ENCODE data around the gene PCSK6.

The PCSK6 gene

DNA sequence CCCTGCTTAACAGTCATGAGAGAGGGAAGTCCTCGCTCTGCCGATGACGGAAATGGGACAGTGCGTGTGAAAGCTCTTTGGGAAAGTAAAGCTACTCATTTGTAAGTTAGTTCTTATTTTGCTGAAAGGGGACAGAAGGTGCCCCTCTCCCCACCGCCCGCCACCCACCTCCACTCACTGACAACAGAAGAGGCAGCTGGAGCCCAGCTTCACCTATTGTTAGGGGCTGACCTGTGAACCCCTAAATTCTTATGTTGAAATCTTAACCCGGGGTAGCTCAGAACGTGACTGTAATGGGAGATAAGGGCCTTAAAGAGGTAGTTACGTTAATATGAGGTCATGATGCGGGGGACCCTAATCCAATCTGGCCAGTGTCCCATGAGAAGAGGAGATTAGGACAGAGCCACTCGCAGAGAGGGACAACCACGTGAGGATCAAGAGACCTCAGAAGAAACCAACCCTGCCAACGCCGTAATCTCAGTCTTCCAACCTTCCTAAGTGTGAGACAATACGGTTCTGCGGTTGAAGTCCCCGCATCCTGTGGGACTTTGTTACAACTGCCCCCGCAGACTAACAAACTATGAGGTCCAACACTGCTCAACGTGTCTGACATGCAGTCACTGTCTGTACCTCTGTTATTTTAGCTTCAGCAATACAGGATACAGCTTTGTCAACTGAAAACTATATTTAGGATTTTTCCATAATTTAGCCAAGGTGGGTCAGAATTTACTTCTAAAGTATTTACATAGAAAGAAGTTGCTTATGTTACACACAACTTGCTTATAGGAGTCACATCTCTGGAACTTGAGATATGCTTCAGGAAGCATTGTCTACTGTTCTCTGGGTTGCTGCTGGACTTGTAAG, 51.7 kb downstream of the PCSK6 start:
- Mint-ChIP-seq H3K36me3 (ENCODE audit: low read depth) (no peaks in the 10 kb centered on the region), H3K9me3 (no peaks in the 10 kb centered on the region), H3K27me3 (peaks cover 6% of the 10 kb centered on the region), H3K4me3 (no peak overlapping the region), H3K4me1 (ENCODE audit: low read depth) (peaks cover 4% of the 10 kb centered on the region), H3K27ac (no peak overlapping the region)
- DNase-seq: no peak

DNA sequence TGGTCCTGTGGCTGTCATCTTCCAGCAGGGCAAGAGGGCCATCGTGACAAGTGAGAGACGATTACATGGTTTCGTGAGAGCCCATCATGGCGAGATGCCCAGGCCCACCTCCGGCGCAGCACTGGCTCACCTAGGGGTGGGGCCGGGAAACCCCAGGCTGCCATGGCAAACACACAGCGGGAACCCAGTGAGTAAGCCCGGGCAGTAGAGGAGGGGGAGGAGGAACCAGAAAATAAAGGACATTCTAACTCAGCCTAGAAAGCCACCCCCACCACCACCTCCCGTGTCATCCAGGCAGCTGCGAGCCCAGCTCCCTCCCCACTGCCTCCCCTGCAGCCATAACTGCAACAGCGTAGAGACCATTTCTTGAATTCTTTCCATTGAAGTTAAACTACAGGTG, 52.3 kb downstream of the PCSK6 start:
- Mint-ChIP-seq H3K27me3 (peaks cover 6% of the 10 kb centered on the region), H3K4me1 (ENCODE audit: low read depth) (peaks cover 4% of the 10 kb centered on the region), H3K9me3 (no peaks in the 10 kb centered on the region), H3K27ac (no peak overlapping the region), H3K36me3 (ENCODE audit: low read depth) (no peaks in the 10 kb centered on the region), H3K4me3 (no peak overlapping the region)
- no peak for DNase-seq

DNA sequence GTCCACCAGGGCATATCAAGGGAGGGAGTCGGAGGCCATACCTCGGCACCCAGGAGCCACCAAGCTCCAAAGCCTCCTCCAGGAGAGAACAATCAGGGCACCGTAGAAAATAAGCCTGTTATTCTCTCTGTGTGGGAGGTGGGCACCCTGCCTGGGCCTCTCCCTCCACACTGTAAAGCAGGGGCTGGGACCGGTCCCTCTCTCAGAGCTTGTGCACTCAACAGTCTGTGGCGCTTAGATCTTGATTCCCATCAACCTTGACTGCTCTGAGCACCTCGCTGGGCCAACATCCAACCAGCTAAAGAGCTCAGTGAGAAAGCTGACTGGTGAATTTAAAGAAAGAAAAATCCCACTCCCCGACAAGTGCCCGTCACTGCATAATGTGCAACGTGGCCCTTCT, 53.0 kb downstream of the PCSK6 start:
- no peak overlapping the region for H3K27ac Mint-ChIP-seq
- H3K4me3 Mint-ChIP-seq: no peak overlapping the region
- peaks cover 2% of the 10 kb centered on the region for H3K4me1 Mint-ChIP-seq (ENCODE audit: low read depth)
- no peak for DNase-seq
- no peaks in the 10 kb centered on the region for H3K36me3 Mint-ChIP-seq (ENCODE audit: low read depth)
- H3K27me3 Mint-ChIP-seq: peaks cover 9% of the 10 kb centered on the region
- H3K9me3 Mint-ChIP-seq: no peaks in the 10 kb centered on the region

DNA sequence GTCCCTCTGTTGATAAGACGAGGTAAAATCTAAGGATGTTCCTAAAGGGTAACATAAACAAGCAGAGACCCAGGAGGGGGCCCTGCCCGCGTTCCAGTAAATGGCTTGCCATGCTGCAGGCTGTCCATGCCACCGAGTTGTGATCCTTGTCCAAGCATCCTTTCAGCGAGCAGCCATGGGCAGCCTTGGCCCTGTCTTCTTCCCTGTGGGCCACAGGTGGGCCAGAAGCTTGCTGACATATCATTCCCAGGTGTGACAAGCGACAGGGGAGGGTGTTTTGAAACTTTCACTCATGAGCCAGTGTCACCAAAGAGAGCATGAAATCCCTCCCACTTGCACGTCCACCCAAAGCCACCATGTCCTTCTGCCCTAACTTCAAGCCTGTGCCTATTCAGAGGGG, 53.7 kb downstream of the PCSK6 start:
- no peak overlapping the region for H3K27ac Mint-ChIP-seq
- H3K4me3 Mint-ChIP-seq: no peak overlapping the region
- H3K4me1 Mint-ChIP-seq (ENCODE audit: low read depth): no peaks in the 10 kb centered on the region
- H3K36me3 Mint-ChIP-seq (ENCODE audit: low read depth): no peaks in the 10 kb centered on the region
- DNase-seq: no peak
- H3K9me3 Mint-ChIP-seq: no peaks in the 10 kb centered on the region
- peaks cover 14% of the 10 kb centered on the region for H3K27me3 Mint-ChIP-seq

DNA sequence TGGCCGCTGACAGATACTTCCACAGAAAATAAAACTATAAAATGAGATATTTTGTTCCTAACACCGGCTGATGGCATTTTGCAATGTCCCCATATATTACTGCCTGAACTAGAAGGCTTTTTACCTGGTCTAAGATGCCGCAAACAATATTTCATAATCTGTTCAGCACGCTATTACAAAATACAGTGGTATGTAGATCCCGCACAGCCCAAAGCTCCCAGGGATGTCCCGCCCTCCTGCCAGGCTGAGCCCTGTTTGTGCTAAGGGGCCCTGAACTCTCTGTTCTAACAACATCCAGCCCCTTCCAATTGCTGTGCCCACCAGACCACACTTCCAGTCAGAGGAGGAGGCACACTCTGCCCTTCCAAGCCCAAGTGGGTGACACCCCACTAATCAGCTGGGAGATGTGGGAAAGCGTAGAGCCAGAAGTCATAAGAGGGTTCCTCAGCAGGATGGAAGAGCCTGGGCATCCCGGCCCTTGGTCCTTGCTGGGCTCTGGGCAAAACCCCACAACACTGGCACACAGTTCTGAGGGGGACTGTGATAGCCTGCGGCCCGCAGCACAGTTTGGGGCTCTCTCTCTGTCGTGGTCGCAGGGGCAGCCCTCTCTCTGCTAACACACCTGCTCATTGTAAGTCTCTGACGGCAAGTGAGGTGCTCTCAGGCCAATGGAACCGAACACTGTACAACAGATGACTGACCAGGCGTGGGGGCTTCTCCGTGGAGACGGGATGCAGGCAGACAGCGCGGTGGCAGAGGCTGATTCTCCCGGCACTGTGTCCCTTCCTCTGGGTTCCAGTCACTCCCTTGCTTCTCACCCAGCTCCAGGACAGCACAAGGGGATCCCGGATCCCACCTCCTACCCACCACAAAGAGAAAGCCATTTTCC, 55.2 kb downstream of the PCSK6 start:
- Mint-ChIP-seq H3K9me3 (no peaks in the 10 kb centered on the region), H3K4me1 (ENCODE audit: low read depth) (no peaks in the 10 kb centered on the region), H3K27me3 (peaks cover 14% of the 10 kb centered on the region), H3K27ac (no peak overlapping the region), H3K36me3 (ENCODE audit: low read depth) (no peaks in the 10 kb centered on the region), H3K4me3 (no peak overlapping the region)
- DNase-seq: no peak

DNA sequence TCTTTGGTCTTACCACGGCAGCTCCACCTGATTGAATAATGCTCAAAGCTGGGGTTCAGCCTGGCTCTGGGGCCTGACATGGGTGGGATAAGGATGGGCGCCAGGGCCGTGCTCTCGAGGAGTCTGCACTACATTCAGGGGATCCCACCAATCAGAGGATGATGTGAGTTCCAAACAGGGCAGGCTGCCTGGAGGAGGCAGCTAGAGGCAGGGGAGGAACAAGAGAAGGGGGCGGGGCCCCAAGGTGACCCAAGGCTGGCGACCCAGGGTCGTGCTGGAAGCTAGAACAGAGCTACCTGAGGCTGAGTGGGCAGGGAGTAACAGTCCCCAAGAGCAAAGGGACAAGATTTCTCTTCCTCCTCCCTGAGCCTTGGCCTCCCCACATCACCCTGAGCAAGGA, 56.1 kb downstream of the PCSK6 start:
- Mint-ChIP-seq H3K27ac (no peak overlapping the region), H3K4me1 (ENCODE audit: low read depth) (no peaks in the 10 kb centered on the region), H3K9me3 (no peaks in the 10 kb centered on the region), H3K36me3 (ENCODE audit: low read depth) (no peaks in the 10 kb centered on the region), H3K27me3 (peaks cover 10% of the 10 kb centered on the region), H3K4me3 (no peak overlapping the region)
- no peak for DNase-seq

DNA sequence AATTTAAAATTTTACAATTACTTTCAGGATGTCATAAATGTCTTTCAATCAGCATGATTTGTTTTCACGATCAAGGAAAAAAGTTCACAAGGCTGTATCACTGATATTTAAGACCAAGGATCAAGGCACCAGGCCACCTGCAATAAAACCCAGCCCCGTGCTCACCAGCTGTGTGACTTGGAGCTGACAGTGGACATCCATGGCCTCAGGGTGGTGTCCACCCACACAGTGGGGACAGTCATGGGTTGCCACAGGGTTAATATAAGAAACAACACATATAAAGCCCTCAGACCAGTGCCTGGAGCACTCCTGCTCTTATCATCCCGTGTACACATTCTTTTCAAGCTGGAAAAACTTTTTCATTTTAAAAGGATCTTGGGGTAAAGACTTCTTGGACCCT, 56.5 kb downstream of the PCSK6 start:
- H3K36me3 Mint-ChIP-seq (ENCODE audit: low read depth): no peaks in the 10 kb centered on the region
- H3K27me3 Mint-ChIP-seq: peaks cover 10% of the 10 kb centered on the region
- no peak overlapping the region for H3K4me3 Mint-ChIP-seq
- H3K27ac Mint-ChIP-seq: no peak overlapping the region
- H3K9me3 Mint-ChIP-seq: no peaks in the 10 kb centered on the region
- no peak for DNase-seq
- H3K4me1 Mint-ChIP-seq (ENCODE audit: low read depth): no peaks in the 10 kb centered on the region

DNA sequence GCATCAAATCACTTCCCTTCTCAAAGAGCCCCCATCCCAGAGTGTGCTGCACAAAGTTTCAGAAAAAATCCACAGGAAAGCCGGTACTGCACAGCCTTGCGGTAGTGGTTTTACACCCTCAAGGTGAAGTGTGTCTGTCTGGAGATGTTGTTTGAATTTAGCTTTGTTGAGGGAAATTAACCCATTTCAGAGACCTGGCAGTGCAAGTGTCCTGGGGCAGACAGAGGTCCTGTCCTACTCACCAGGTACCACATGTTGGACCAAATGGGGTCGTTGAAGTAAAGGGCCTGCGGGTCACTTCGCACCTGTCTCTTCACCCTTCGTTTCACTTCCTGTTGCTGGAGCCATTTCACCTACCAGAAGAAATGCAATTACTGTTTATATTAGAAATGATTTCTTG, 57.8 kb downstream of the PCSK6 start:
- H3K27ac Mint-ChIP-seq: no peak overlapping the region
- no peaks in the 10 kb centered on the region for H3K4me1 Mint-ChIP-seq (ENCODE audit: low read depth)
- H3K4me3 Mint-ChIP-seq: no peak overlapping the region
- H3K36me3 Mint-ChIP-seq (ENCODE audit: low read depth): no peaks in the 10 kb centered on the region
- H3K27me3 Mint-ChIP-seq: peaks cover 10% of the 10 kb centered on the region
- H3K9me3 Mint-ChIP-seq: no peaks in the 10 kb centered on the region
- no peak for DNase-seq

DNA sequence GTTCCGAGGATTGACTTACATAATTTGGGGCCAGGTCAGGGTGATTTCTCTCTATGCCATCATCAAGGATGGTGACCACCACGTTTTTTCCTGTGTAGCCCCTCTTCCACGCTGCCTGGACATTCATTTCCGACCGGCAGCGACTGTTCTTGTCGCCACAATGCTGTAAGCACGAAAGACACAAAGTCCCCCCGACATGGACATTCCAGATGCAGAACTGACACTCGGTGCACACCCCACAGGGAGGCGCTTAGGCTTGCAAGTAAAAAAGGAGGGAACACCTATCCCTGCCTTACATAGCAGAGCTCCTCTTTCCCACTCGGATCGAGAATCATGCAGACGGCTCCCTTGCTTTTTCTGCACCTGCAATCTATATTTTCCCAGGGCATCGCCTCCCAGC, 58.2 kb downstream of the PCSK6 start:
- Mint-ChIP-seq H3K4me1 (ENCODE audit: low read depth) (no peaks in the 10 kb centered on the region), H3K4me3 (no peak overlapping the region), H3K27me3 (peaks cover 10% of the 10 kb centered on the region), H3K9me3 (no peaks in the 10 kb centered on the region), H3K36me3 (ENCODE audit: low read depth) (no peaks in the 10 kb centered on the region), H3K27ac (no peak overlapping the region)
- no peak for DNase-seq

DNA sequence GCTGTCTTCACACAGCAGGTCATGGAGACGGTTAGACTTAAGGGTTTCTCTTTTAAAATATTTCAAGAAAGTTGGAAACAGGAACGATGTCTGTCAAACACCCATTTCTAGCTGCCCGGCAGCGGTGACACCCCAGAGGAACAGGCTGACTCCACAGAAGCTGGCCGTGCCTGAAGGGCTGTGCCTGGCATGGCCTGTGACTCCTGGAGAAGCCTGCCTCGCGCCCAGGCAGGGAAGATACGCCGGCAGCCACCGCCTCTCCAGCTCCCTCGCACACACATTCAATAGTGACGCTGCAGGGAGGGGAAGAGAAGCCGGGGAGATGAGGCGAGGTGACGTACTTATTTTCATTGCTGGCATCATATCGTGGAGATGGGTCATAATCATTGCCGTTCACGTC, 59.9 kb downstream of the PCSK6 start:
- Mint-ChIP-seq H3K9me3 (no peaks in the 10 kb centered on the region), H3K36me3 (ENCODE audit: low read depth) (no peaks in the 10 kb centered on the region), H3K27ac (no peak overlapping the region), H3K4me1 (ENCODE audit: low read depth) (no peaks in the 10 kb centered on the region), H3K27me3 (peaks cover 10% of the 10 kb centered on the region), H3K4me3 (no peak overlapping the region)
- DNase-seq: no peak

DNA sequence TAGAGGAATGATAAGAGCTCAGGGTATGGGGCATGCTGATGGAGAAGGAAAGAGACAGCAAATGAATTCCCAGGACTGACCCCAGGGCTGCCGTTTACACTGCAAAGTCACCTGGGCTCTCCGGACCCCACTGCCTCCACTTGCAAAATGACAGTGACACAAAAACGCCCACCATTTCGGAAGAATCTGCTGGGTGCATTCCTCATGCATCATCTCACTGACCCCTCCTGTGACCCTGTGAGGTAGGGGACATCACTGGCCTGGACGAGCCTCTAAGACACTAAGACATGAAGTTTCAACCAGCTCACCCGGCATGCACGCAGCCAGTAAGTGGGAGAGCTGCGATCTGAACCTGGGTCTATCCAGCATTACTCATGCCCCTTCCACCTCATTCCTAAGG, 60.3 kb downstream of the PCSK6 start:
- H3K36me3 Mint-ChIP-seq (ENCODE audit: low read depth): no peaks in the 10 kb centered on the region
- no peak overlapping the region for H3K27ac Mint-ChIP-seq
- H3K27me3 Mint-ChIP-seq: peaks cover 10% of the 10 kb centered on the region
- DNase-seq: no peak
- H3K9me3 Mint-ChIP-seq: no peaks in the 10 kb centered on the region
- H3K4me3 Mint-ChIP-seq: no peak overlapping the region
- no peaks in the 10 kb centered on the region for H3K4me1 Mint-ChIP-seq (ENCODE audit: low read depth)

DNA sequence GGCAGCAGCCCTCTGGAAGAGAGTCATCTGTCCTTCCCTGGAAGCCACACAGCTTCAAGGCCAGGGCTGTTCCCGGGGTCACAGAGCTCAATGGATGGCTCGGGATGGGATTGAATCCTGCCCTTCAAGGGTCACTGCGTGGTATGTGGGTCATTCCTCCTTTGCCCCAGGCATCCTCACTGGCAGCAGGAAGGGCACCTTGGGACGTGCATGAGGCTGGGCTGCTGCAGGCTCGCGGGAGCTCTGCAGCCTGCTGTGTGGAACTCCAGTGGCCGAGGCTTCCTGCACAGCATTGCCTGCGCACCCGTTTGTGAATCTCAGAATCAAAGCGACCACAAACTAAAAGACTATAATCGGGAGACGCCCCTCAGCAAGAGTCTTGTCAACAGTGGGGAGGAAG, 60.7 kb downstream of the PCSK6 start:
- H3K27ac Mint-ChIP-seq: no peak overlapping the region
- H3K4me1 Mint-ChIP-seq (ENCODE audit: low read depth): no peaks in the 10 kb centered on the region
- H3K36me3 Mint-ChIP-seq (ENCODE audit: low read depth): no peaks in the 10 kb centered on the region
- no peak for DNase-seq
- H3K9me3 Mint-ChIP-seq: no peaks in the 10 kb centered on the region
- H3K4me3 Mint-ChIP-seq: no peak overlapping the region
- H3K27me3 Mint-ChIP-seq: peaks cover 10% of the 10 kb centered on the region

DNA sequence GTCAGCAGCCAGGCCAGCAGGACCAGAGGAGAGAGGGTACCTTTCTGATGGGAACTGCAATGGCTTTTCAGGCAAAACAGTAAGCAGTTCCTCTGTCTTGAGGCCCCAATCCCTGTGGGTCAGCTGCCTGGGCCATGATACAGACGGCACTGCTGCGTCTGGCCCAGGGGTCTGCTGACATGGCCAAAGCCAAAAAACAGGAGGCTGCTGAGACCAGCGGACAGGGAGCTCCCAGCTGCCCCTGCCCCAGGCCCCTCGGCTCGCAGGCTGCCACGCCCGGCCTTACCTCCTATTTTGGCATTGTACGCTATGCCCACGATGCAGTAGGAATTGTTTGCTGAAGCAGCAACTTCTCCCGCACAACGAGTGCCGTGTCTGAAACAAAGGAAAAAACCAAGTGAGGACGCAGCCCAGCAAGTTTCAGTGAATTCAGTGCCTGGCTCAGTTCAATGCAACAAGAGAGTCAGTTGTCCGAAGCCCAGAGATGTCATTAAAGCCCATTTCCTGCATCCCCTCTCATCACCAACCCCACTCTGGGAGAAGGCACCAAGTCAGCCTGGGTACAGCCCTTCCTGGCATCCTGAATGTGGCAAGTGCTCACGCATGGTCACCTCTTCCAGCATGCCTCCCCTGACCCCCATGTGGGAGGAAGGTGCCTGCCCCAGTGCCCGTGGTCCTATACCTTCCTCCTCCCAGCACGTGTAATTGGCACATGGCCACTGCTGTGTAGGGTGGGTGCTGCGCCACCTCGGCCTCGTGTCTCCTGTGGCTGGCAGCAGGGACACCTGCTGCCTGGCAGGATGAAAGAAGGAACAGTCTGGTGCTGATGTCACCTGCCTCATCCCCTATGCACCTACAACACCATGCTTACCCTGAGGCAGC, 61.7 kb downstream of the PCSK6 start:
- Mint-ChIP-seq H3K4me1 (ENCODE audit: low read depth) (no peaks in the 10 kb centered on the region), H3K27me3 (peaks cover 10% of the 10 kb centered on the region), H3K36me3 (ENCODE audit: low read depth) (no peaks in the 10 kb centered on the region), H3K9me3 (peaks cover 2% of the 10 kb centered on the region), H3K4me3 (no peak overlapping the region), H3K27ac (no peak overlapping the region)
- DNase-seq: no peak

DNA sequence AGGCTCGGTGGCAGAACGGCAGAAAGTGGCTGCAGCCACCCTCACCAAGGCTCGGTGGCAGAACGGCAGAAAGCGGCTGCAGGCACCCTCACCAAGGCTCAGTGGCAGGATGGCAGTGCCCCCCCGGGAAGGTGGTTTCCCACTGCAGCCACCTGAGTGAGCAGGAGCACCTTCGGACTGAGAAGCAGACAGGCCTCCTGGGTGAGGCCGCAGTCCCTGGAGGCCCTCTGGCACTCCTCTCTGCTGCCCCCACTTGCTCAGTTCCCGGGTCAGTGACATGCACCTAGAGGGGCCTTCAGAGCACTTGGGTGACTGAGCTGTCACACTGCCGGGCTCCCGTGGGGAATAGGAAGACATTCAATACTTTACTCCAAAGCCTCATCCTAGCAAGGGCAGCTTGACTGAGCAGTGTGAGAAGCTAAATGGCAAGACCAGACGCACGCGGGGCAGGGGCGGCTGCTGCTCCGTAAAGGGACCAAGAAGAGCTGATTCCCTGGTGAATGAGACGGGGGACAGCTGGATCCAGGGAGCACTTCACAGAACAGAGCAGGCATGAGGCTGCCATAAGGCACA, 62.7 kb downstream of the PCSK6 start:
- Mint-ChIP-seq H3K36me3 (ENCODE audit: low read depth) (no peaks in the 10 kb centered on the region), H3K27me3 (peaks cover 18% of the 10 kb centered on the region), H3K4me1 (ENCODE audit: low read depth) (no peaks in the 10 kb centered on the region), H3K27ac (no peak overlapping the region), H3K9me3 (peaks cover 5% of the 10 kb centered on the region), H3K4me3 (no peak overlapping the region)
- no peak for DNase-seq

Data from activated T-cell treated with anti-CD3 and anti-CD28 coated beads, Interleukin-2, amount 50 U/mL, for 24 hours (primary cell).